Activated effector memory CD4-positive, alpha-beta T cell treated with Interleukin-2 at 50 U/mL for 16 hours (primary cell): Measurements from ENCODE around the gene ST3GAL6.

ENCODE experiments used
- DNase-seq: peaks from one replicate; pipeline ENCODE4 v3.0.0-alpha.2; 2020

ST3GAL6 gene

GRCh38 chr3:98778383-98778782 is 15.2 kb downstream of the ST3GAL6 start:
- no peak for DNase-seq

- no peak for DNase-seq
Observed at GRCh38 chr3:98778852-98779413, 15.8 kb downstream of the ST3GAL6 start.

- DNase-seq: no peak
Observed at GRCh38 chr3:98779541-98780335, 16.6 kb downstream of the ST3GAL6 start.

- DNase-seq: no peak
Observed at GRCh38 chr3:98780343-98780742, 17.2 kb downstream of the ST3GAL6 start.

GRCh38 chr3:98782824-98783500 is 19.8 kb downstream of the ST3GAL6 start:
- no peak for DNase-seq

GRCh38 chr3:98784042-98784441 is 20.9 kb downstream of the ST3GAL6 start:
- DNase-seq: no peak

- no peak for DNase-seq
Observed at GRCh38 chr3:98784666-98785600, 21.8 kb downstream of the ST3GAL6 start.

- DNase-seq: no peak
Observed at GRCh38 chr3:98786364-98787006, 23.3 kb downstream of the ST3GAL6 start.

GRCh38 chr3:98787181-98787580 is 24.0 kb downstream of the ST3GAL6 start:
- no peak for DNase-seq

GRCh38 chr3:98788651-98789050 is 25.5 kb downstream of the ST3GAL6 start:
- DNase-seq: no peak

GRCh38 chr3:98791341-98792325 is 28.5 kb downstream of the ST3GAL6 start:
- DNase-seq: no peak

- no peak for DNase-seq
Observed at GRCh38 chr3:98793971-98794370, 30.8 kb downstream of the ST3GAL6 start.

- no peak for DNase-seq
Observed at GRCh38 chr3:98796334-98796733, 33.2 kb downstream of the ST3GAL6 start.

GRCh38 chr3:98797905-98798304 is 34.8 kb downstream of the ST3GAL6 start:
- DNase-seq: no peak

- no peak for DNase-seq
Observed at GRCh38 chr3:98798820-98799219, 35.7 kb downstream of the ST3GAL6 start.

- no peak for DNase-seq
Observed at GRCh38 chr3:98799479-98799878, 36.3 kb downstream of the ST3GAL6 start.

- DNase-seq: no peak
Observed at GRCh38 chr3:98800401-98800800, 37.3 kb downstream of the ST3GAL6 start.

- DNase-seq: no peak
Observed at GRCh38 chr3:98801043-98801747, 38.1 kb downstream of the ST3GAL6 start.

- no peak for DNase-seq
Observed at GRCh38 chr3:98805571-98805970, 42.4 kb downstream of the ST3GAL6 start.

GRCh38 chr3:98806521-98806920 is 43.4 kb downstream of the ST3GAL6 start:
- no peak for DNase-seq

- no peak for DNase-seq
Observed at GRCh38 chr3:98807011-98807410, 43.9 kb downstream of the ST3GAL6 start.
